ENCODE measurements around the gene PLEKHG3.

Gene PLEKHG3

DNA sequence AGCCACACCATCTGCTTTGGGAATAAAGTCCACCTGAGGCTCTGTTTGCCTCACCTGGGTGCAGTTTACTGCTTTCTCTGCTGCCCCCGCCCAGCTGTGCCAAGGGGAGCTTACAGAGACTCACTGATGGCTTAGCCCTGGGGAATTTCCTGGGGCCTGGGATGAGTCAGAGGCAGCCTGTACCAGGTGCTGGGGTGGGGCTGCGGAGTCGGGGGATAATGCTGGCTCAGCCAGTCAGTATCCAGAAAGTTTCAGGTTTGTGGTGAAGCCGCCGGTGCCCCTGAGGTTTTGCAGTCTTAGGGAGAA lies 22.3 kb downstream of the PLEKHG3 start:
- no peak for DNase-seq (ENCODE audit: low read depth)

DNA sequence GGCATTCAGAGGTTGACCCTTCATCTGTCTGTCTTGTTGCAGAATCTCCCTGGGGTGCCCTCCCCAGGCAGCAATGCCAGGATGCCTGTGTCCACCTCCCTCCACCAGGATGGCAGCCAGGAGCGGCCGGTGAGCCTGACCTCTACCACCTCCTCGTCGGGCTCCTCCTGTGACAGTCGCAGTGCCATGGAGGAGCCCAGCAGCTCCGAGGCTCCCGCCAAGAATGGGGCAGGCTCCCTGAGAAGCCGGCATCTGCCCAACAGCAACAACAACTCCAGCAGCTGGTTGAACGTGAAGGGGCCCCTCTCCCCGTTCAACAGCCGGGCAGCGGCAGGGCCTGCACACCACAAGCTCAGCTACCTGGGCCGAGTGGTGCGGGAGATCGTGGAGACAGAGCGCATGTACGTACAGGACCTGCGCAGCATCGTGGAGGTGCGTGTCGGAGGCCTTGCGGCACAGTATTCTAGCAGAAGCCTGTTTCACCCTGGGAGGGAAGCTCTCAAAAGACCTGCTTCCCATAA lies 23.4 kb downstream of the PLEKHG3 start:
- no peak for DNase-seq (ENCODE audit: low read depth)

DNA sequence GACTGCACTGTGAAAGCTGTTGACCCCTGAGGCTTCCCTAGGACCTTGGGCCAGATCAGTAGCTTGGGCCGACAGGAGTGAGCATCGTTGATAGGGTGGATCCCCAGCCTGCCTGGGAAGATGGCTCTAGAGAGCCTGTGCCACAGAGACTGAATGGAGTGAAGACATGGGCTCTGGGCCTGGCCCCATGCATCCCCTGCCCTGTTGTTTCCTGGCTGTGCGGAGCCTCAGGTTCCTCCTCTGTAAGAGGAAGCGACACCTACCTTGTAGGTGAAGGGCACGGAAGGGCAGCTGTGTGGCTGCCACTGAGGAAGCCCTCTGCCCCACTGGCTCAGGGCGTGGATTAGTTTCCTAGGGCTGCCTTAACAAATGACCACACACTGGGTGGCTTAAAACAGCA lies 23.9 kb downstream of the PLEKHG3 start:
- DNase-seq (ENCODE audit: low read depth) = no peak

DNA sequence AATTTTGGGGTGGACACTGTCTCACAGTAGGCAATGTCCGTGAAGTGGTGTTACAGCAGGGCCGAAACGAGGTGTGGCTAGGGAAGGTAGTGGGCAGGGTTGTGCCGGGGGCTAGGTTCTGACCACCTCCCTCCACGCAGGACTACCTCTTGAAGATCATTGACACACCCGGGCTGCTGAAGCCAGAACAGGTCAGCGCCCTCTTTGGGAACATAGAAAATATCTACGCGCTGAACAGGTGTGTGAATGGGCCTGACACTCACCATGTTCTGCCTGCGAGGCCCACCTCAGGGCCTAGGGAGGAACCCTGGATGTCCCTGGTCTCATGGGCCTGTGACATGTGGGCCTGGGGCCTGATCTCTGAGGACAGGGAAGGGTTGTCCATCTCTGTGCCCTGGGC lies 24.6 kb downstream of the PLEKHG3 start:
- no peak for DNase-seq (ENCODE audit: low read depth)

DNA sequence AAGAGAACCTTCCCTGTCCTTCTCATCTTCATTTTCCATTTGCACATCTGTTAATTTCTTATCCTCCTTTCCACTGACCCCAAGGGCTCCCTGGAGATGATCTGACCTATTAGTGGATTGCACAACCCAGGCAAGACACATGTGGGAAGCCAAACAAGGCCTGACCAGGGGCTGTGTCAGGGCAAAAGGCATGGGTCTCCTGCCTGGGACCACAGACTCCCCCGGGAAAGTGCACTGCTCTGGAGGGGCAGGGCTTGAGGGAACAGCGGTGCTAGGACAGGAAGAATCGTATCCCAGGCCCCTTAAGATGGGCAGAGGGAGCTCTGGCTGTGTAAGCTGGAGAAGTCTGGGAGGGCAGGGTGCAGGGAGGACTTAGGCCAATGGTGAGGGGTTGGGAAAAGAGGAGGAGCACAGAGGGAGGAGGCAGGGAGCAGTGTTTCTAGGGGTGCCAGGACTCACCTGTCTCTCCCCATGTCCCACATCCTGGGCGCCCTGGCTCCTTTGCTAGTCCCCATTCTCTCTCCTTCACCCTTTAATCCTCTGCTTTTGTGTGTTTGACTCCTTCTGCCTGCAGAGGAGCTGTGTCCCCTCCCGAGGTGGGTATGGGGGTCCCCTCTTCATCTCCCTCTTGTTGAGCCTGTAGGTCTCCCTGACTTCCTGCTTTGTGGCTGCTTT lies 25.3 kb downstream of the PLEKHG3 start:
- no peak for DNase-seq (ENCODE audit: low read depth)

DNA sequence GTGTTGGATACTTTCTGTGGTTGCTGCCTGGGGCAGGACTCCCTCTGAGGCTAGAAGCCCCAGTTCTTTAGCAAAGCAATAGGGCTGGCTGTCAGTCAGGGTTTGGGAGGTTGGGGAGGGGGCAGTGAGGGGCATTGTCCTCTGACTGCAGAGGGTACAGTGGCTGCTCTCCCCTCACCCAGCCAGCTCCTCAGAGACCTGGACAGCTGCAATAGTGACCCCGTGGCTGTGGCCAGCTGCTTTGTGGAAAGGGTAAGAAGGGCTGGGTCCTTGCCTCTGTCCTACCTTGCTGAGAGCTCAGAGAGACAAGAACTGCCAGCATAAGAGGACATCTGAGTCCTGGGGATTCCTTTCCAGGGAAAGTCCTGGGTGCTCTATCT lies 25.8 kb downstream of the PLEKHG3 start:
- no peak for DNase-seq (ENCODE audit: low read depth)

DNA sequence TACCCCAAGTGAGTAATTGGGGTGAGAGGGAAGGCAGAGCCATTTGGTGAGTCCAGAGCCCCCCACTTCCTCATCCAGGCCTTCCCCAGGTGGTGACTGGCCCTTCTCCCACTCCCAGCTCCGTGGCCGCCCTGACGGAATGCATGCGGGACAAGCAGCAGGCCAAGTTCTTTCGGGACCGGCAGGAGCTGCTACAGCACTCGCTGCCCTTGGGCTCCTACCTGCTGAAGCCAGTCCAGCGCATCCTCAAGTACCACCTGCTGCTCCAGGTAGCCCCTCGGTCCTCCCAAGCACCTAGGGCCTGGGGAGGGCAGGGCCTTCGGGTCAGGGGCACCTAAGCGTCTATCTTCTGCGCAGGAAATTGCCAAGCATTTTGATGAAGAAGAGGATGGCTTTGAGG lies 26.5 kb downstream of the PLEKHG3 start:
- no peak for DNase-seq (ENCODE audit: low read depth)

DNA sequence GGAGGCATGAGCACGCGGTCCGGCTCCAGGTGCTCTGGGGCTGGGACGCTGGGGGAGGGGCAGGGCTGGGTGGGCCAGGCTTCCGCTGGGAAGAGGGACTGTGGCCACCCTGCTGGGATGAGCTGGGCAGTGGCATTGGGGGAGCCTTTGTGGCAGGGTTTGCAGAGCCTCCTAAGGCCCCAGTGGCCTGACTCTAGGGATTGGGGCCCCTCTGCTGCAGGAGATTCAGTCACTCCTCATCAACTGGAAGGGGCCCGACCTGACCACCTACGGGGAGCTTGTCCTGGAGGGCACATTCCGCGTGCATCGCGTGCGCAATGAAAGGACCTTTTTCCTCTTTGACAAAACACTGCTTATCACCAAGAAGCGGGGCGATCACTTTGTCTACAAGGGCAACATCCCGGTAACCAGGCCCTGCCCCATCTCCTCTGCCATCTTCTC lies 26.9 kb downstream of the PLEKHG3 start:
- no peak for DNase-seq (ENCODE audit: low read depth)

DNA sequence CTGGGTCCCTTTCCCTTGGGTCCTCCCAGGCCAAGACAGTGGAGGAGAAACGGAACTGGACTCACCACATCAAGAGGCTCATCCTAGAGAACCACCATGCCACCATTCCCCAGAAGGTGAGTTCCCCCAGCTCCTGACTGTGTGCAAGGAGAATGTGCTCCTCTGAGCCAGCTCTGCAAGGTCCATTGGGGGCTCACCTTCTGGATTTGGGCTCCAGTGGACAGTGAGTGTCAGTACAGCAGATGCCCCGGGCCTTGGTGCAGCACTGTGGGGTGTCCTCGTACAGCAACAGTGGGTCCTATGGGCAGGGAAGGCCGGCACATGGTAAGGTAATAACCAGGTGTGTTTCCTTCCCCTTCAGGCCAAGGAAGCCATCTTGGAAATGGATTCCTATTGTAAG lies 27.8 kb downstream of the PLEKHG3 start:
- no peak for DNase-seq (ENCODE audit: low read depth)

DNA sequence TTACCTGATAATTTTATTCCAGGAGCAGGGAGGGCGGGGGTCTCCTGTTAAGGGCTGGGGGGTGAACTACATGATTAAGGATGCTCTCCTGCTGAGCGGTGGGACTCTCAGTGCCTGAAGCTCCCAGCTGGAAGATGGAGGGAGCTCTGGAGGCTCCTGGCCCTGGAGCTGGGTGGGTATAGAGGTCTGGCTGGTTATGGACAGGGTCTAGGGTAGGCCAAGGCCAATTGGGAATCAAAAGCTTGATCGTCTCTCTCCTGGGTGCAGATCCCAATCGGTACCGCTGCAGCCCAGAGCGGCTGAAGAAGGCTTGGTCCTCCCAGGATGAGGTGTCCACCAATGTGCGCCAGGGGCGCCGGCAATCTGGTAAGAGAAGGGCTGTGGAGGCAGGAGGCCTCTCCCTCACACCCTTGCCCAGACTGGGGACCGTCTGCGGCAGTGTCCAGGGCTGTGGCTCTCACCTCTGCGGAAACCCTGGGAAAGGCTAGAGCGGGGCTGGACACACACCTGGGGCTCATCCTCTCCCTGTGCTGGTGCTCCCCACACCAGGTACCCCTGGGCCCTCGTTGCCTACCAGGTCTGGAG lies 28.4 kb downstream of the PLEKHG3 start:
- DNase-seq (ENCODE audit: low read depth) = no peak

DNA sequence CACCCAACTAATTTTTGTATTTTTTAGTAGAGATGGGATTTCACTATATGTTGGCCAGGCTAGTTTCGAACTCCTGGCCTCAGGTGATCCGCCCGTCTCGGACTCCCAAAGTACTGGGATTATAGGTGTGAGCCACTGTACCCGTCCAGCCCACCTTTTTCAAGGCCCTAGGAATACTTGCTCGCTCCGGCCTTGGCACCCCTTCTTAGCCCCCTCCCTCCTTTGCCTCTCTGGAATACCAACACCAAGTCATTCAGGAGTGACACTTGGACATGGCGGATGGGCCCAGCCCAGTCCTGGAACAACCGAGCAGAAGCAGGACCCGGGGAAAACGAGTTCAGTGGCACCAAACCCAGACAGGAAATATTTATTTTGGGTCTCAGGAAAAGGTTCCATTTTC lies 29.1 kb downstream of the PLEKHG3 start:
- DNase-seq (ENCODE audit: low read depth) = no peak

DNA sequence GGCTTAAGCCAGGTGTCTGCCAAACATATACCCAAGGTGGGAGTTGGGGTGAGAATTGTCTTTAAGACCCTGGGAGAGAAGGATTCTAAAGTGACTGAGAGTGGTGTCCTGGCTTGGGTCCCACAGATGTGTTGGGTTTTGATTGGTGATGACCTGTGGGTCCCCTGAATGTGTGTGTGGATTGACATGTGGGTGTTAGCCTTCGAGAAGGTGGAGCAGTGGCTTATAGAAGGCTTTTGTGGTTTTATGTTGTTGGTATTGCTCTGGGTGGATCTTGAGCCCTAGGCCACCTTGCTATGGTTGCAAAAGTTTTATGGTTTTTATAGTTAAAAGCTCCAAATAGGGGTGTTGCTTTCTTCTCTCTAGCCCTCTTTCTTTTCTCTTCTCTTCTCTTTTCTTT lies 29.7 kb downstream of the PLEKHG3 start:
- DNase-seq (ENCODE audit: low read depth) = no peak

DNA sequence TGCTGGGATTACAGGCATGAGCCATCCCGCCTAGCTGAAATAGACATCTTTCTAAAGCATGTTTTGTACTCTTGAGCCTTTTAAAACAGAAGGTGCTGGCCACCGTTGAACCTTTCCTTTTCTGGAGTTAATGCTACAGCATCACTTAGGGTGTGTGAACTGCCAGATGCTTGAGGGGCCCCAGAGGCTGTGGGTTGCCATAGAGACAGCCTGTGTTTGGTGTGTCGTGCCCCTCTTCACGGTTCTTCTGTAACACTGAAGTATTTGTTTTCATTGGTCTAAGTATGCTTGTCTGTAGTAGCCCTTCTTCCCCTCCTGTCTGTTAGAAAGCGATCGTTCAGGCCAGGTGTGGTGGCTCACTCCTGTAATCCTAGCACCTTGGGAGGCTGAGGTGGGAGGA lies 30.8 kb downstream of the PLEKHG3 start:
- DNase-seq (ENCODE audit: low read depth) = no peak

DNA sequence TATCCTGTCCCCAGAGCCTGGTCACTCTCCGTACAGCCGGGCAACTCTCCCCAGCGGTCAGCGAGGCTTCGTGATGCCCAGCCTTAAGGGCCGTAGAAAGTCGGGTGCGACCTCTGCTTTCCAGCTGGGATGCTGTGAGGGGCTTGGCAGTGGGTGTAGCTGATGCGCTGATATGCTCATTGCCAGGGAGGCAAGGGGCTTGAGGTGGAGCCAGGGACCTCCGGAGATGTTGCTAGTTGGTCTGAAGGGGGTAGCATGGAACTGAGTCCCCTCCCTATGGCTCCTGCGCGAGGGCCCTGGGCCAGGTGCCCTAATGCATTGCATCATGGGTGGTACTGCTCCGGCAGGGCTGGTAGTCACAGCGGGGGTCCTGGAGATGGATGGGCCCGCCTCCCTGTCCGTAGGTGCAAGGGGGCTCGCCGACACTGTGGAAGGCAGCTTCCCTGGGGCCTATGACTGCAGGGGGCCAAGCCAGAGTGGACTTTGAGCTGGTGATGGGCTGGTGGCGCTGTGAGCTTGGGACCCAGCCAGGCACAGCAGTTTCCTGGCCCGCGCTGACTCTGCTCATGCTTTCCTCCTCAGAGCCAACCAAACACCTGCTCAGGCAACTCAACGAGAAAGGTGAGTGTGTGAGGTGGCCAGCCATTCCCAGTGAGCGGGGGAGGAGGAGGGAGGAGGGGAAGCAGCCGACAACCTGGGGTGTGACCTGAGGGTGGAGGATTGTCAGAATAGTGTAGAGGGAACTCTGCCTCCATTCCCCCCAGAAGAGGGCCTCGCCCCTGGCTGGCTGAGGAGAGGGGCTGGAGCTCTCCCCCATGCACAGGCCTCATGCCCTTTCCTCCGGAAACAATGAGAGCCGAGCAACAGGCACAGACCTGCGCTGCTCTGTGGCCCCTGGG lies 32.3 kb downstream of the PLEKHG3 start:
- DNase-seq (ENCODE audit: low read depth) = no peak

DNA sequence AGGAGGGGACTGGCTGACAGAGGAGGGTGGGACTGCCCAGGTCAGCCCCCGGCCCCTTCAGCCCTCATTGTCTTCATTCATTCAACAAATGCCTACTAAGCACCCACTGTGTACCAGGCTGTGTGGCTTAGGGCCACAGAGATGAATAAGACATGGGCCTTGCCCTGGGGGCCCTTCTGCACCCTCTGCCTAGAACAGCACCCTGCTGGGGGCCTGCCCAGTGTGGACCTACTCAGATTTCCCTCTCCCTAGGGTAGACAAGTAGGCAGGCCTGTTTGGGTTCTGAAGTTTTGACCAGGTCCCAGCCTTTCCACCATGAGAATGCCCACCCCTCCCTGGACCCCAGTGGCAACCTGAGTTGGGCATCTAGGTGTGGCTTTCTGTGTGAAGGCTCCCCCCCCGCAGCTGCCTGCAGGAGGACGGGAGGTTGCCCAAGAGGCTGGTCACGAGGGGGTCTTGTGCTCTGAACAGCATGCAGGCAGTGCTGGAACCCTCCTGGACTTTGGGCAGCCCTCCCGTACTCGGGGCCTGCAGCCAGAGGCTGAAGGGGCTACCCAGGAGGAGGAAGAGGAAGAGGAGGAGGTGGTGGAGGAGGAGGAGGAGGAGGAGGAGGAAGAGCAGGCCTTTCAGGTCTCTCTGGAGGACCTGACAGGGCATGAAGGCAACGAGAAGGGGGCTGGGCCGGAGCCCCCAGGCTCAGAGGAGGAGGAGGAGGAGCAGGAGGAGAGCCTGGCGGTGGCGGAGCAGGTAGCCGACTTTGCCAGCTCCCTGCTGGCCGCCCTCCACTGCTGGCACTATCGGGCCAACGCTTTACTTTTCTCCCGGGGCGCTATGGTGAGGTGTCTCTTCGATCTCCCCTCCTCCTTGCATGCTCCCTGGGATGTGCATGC lies 33.4 kb downstream of the PLEKHG3 start:
- DNase-seq (ENCODE audit: low read depth) = no peak

DNA sequence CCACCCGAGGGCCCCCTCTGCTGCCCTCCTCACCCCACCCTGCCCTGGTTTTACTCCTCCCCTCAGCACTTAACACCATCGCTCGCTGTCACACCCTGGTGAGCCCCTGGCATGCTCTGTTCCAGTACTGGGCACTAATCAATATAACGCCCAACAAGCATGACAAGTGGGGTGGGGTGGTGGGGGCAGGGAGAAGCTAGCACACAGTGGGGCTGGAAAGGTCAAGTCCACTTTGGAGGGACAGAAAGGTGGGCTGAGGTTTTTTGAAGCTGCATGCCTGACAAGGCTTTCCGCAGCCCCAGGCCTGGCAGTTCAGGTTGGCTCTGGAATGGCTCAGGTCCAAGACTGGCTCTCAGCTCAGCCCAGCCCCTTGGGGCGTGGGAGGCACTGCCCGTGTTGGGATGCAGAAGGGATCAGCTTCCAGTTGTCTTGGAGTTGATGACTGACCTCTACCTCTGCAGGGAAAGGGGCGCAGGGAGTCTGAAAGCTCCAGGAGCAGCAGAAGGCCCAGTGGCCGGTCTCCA lies 34.1 kb downstream of the PLEKHG3 start:
- DNase-seq (ENCODE audit: low read depth) = no peak

DNA sequence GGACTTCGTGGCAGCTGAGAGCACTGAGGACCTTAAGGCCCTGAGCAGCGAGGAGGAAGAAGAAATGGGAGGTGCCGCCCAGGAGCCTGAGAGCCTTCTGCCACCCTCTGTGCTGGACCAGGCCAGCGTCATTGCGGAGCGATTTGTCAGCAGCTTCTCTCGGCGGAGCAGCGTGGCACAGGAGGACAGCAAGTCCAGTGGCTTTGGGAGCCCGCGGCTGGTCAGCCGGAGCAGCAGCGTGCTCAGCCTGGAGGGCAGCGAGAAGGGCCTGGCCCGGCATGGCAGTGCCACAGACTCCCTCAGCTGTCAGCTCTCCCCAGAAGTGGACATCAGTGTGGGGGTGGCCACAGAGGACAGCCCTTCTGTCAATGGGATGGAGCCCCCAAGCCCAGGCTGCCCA lies 37.0 kb downstream of the PLEKHG3 start:
- DNase-seq (ENCODE audit: low read depth) = no peak

DNA sequence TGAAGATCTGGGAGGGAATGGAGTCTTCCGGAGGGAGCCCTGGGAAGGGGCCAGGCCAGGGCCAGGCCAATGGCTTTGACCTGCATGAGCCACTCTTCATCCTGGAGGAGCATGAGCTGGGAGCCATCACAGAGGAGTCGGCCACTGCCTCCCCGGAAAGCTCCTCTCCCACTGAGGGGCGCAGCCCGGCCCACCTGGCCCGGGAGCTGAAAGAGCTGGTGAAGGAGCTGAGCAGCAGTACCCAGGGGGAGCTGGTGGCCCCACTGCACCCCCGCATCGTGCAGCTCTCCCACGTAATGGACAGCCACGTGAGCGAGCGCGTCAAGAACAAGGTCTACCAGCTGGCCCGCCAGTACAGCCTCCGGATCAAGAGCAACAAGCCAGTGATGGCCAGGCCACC lies 37.7 kb downstream of the PLEKHG3 start:
- no peak for DNase-seq (ENCODE audit: low read depth)

DNA sequence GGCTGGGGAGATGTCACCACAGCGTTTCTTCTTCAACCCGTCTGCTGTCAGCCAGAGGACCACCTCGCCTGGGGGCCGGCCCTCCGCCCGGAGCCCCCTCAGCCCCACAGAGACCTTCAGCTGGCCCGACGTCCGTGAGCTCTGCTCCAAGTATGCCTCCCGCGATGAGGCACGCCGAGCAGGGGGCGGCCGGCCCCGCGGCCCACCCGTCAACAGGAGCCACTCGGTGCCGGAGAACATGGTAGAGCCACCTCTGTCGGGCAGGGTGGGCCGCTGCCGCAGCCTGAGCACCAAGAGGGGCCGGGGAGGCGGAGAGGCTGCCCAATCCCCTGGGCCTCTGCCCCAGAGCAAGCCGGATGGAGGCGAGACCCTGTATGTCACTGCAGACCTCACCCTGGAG lies 38.8 kb downstream of the PLEKHG3 start:
- DNase-seq (ENCODE audit: low read depth) = no peak

DNA sequence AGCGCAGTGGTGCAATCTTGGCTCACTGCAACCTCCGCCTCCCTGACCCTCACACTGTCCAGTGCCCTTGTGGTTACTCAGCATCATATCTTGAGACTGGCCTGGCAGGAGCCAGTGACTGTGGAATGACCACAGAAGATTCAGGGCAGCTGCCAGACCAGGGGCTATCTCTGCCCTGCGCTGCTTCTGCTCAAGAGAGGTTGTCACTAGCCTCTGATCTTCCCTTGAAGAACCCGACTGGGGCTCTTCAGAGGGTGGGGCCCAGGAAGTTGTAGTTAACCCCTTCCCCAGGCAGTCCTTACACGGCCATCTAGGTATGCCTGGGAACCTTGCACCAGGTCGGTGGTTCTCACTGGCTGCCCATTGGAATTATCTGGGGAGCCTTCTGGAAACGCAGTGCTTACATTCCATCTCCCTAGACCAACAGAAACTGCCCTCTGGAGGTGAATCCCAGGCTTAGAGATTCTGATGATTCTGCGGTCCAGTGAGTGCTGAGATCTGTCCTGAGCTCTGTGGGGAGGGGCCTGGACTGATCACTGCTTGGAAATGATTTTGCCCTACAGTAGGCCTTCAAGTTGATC lies 41.4 kb downstream of the PLEKHG3 start:
- no peak for DNase-seq (ENCODE audit: low read depth)
